H1 (cell line): ENCODE results near the gene MAJIN.

Experiments used
- CEBPB ChIP-seq: IDR thresholded peaks from 2 replicates; pipeline ENCODE4 v1.6.1; 2012; ENCODE audit warnings: low read depth, low read length
- CTCF ChIP-seq, 3 experiments: IDR thresholded peaks; 1 replicate in 2 of 3; 2 replicates in 1 of 3; pipeline versions ENCODE4 v1.5.1 to v1.6.1; 2011; ENCODE audit warnings: low read length in 3 of 3, mild to moderate bottlenecking in 3 of 3, inconsistent platforms in 2 of 3, low read depth in 1 of 3, moderate library complexity in 1 of 3; ENCODE audit not compliant: insufficient read depth in 1 of 3; ENCODE audit errors: control extremely low read depth in 1 of 3
- POLR2A ChIP-seq, 2 experiments: IDR thresholded peaks; 1 replicate in 1 of 2; 2 replicates in 1 of 2; pipeline ENCODE4 v1.6.1; 2011; ENCODE audit warnings: low read depth in 2 of 2, low read length in 2 of 2, mild to moderate bottlenecking in 2 of 2; ENCODE audit errors: control extremely low read depth in 1 of 2
- RAD21 ChIP-seq, 2 experiments: IDR thresholded peaks in 1 of 2; conservative IDR thresholded peaks in 1 of 2; 2 replicates each; pipeline ENCODE4 v1.6.1; 2011; ENCODE audit warnings: low read depth in 2 of 2, low read length in 2 of 2, improper control_type of control experiment in 1 of 2, inconsistent platforms in 1 of 2, mild to moderate bottlenecking in 1 of 2, moderate library complexity in 1 of 2
- SP1 ChIP-seq: IDR thresholded peaks from 2 replicates; pipeline ENCODE4 v1.6.1; 2011; ENCODE audit warnings: low read depth, low read length
- TEAD4 ChIP-seq: IDR thresholded peaks from 2 replicates; pipeline ENCODE4 v1.6.1; 2012; ENCODE audit warnings: low read depth, low read length, inconsistent platforms, mixed read lengths
- ZNF274 ChIP-seq: IDR thresholded peaks from 2 replicates; pipeline ENCODE4 v1.7.0; 2012; ENCODE audit warnings: low read length, borderline replicate concordance; ENCODE audit errors: extremely low read depth

DNA sequence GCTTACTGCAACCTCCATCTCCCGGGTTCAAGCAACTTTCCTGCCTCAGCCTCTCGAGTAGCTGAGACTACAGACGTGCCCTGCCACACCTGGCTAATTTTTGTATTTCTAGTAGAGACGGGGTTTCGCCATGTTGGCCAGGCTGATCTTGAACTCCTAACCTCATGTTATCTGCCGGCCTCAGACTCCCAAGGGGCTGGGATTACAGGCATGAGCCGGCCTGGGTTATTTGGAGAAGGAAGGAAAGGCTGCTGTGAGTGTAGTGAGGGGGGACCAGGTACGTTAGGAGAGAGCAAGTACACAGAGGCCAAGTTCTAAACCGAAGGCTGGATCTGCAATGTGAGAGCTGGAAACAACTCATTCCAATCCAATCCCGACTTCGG lies 24.4 kb upstream of the MAJIN start:
- TF ChIP-seq CTCF (IDR thresholded peaks at IDR 0.05; ENCODE audit: control extremely low read depth in 1 of 3, insufficient read depth in 1 of 3, low read depth in 1 of 3, low read length in 3 of 3) (no peak), CEBPB (no peak), RAD21 (IDR thresholded peaks at IDR 0.05 in 1 of 2, conservative IDR thresholded peaks at IDR 0.05 in 1 of 2; ENCODE audit: low read depth in 2 of 2, low read length in 2 of 2) (no peak), ZNF274 (no peak), POLR2A (IDR thresholded peaks at IDR 0.05; ENCODE audit: control extremely low read depth in 1 of 2, low read depth in 2 of 2, low read length in 2 of 2) (no peak), SP1 (no peak), TEAD4 (no peak)
